NCI-H524 treated with DMSO at 0.1 percent for 48 hours (cell line): Measurements from ENCODE around the gene ZMYND15.

Experiments
- DNase-seq: peaks from one replicate; lab custom pipeline; 2025; lab: John Stamatoyannopoulos, UW

The ZMYND15 gene

GRCh38 chr17:4716081-4716480 lies 23.6 kb upstream of the ZMYND15 start:
- no peak for DNase-seq

GRCh38 chr17:4717791-4718190 lies 21.8 kb upstream of the ZMYND15 start:
- DNase-seq = no peak

GRCh38 chr17:4718276-4718675 lies 21.4 kb upstream of the ZMYND15 start:
- no peak for DNase-seq

DNA sequence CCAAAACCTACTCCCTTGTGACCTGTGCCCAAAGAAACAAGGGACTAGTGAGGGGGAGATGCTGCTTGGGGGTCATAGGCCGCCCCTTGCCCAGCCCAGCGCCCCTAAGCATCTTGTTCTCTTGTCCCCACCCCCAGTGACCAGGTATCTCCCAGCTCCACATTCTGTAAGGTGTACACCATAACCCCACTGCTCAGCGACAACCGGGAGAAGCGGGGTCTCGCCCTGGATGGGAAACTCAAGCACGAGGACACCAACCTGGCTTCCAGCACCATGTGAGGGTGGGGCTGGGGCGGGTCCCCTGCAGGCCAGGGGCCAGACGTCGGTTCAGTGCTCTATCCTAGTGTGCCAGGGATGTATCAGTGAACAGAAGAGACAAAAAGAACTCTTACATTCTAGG lies 20.5 kb upstream of the ZMYND15 start:
- no peak for DNase-seq

- DNase-seq = no peak
Observed at GRCh38 chr17:4719684-4720221, 19.9 kb upstream of the ZMYND15 start.

DNA sequence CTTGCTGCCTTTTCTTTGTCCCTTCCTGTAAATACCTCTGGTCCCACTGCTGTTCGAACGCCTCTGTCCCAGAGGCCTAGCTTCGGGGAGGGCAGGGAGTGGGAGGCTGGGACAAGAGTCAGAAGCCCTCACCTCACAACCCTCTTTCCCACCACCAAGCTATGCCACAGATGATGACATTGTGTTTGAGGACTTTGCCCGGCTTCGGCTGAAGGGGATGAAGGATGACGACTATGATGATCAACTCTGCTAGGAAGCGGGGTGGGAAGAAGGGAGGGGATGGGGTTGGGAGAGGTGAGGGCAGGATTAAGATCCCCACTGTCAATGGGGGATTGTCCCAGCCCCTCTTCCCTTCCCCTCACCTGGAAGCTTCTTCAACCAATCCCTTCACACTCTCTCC lies 18.8 kb upstream of the ZMYND15 start:
- no peak for DNase-seq

DNA sequence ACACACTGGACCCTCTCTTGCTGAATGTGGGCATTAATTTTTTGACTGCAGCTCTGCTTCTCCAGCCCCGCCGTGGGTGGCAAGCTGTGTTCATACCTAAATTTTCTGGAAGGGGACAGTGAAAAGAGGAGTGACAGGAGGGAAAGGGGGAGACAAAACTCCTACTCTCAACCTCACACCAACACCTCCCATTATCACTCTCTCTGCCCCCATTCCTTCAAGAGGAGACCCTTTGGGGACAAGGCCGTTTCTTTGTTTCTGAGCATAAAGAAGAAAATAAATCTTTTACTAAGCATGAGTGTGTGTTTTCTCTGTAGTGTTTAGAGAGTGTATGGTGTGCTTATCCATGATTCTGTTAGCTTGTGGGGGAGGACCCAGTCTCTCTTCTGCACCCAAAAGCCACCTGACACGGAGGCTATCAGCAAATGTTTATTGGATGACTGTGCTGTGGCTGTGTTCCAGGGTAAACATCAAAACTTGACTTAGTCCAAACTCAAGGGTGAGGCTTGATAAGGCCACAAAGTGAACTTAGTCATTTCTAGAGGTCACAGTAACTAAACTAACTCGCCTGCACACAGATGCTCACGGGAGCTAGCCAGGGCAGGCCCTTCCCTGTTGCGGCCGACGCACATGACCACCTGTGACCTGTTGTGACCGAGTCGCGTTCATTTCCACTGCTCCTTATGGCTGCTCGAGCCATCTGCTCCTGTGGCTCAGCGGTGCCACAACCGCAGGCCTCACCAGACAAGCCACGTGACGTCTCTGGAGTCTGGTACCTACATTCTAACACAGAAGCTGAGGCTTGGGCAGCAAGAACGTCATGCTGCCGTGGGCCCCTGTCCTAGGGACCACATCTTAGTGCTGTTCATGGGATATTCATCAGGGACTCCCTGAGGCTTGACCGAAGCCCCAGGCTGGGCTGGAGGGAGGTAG lies 18.2 kb upstream of the ZMYND15 start:
- no peak for DNase-seq

GRCh38 chr17:4722678-4723240 lies 16.9 kb upstream of the ZMYND15 start:
- no peak for DNase-seq

- DNase-seq = no peak
Observed at GRCh38 chr17:4724650-4725049, 15.0 kb upstream of the ZMYND15 start.

DNA sequence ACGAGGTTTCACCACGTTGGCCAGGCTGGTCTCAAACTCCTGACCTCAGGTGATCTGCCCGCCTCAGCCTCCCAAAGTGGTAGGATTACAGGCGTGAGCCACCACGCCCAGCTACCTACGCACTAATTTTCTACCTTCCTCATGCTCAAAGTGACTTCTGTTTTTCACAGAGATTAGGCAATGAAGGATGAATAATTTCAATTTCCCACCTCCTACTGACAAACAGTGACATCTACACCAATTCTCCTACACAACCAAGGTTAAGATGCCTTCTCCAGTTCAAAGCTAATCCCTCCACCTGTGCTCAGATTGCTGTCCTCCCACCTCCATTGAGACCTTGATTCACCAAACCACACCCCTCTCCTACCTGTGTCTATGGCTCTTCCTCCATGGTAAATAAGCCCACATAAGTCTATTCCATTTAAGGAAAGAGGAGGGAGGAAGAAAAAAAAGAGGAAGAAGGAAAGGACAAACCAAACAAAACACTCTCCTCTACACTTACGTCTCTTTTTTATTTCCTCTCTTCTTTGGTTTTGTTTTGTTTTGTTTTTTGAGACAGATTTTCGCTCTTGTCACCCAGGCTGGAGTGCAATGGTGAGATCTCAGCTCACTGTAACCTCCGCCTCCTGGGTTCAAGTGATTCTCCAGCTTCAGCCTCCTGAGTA lies 13.9 kb upstream of the ZMYND15 start:
- DNase-seq = no peak

DNA sequence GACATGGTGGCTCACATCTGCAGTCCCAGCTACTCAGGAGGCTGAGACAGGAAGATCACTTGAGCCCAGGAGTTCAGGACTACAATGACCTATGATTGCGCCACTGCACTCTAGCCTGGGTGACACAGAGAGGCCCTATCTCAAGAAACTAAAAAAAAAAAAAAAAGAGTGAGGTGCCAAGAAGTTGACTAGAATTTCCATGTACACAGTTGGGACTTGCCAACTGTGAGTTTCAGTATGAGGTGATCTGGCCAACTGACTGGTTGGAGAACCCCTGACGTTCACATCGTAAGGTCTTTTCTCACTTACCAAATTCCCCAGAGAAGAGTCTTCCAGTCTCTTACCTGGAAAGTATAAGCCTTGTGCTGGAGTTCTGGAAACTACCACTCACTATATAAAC lies 11.5 kb upstream of the ZMYND15 start:
- no peak for DNase-seq

DNA sequence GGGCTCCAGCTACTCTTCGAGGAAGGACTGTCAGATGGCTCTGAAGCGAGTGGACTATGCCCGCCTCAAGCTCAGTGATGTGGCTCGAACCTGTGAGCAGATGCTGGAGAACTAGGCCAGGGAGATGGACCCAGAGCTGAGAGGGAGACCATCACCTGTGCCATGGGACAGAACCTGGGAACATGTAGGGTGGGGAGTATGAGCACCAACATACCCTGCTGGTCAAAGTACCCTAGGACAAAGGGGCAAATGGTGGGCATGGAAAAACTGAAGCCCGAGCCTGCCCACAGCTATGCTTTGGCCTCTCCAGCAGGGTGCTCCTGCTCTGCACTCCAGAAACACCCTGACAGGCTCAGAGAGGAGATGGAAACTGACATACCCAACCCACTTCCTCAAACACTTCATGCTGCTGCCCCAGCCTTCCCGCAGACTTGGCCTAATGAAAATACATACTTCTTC lies 6.5 kb upstream of the ZMYND15 start:
- DNase-seq = no peak

DNA sequence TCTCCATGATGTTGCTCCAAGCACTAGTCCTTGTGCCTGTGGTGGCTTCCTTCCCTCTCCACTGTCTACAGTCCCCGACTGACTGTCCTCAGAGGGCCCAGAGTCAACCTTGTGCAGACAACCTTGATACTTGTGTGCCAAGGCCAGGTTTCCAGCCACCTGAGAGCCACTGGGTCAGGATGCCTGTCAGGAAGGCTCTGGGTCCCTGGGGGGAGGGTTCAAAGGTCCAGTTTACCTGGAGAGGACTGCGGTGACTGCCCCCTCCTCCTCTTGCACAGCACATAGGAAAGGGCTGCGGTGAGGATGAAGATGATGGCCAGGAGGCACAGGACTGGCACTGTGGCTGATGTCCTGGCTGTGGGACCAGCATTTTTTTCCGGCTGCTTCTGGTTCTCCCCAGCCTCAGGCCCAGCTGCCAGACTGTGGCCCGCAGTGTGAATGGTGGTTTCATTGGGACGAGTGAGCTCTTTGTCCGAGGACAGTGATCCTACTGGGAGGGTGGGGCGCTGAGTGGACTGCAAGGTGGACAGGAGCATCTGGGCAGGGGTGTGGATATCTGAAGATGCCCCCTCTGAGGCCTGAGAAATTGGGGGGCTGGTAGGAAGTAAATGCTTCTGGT lies 4.7 kb upstream of the ZMYND15 start:
- no peak for DNase-seq

GRCh38 chr17:4735876-4736651 lies 3.6 kb upstream of the ZMYND15 start:
- no peak for DNase-seq

DNA sequence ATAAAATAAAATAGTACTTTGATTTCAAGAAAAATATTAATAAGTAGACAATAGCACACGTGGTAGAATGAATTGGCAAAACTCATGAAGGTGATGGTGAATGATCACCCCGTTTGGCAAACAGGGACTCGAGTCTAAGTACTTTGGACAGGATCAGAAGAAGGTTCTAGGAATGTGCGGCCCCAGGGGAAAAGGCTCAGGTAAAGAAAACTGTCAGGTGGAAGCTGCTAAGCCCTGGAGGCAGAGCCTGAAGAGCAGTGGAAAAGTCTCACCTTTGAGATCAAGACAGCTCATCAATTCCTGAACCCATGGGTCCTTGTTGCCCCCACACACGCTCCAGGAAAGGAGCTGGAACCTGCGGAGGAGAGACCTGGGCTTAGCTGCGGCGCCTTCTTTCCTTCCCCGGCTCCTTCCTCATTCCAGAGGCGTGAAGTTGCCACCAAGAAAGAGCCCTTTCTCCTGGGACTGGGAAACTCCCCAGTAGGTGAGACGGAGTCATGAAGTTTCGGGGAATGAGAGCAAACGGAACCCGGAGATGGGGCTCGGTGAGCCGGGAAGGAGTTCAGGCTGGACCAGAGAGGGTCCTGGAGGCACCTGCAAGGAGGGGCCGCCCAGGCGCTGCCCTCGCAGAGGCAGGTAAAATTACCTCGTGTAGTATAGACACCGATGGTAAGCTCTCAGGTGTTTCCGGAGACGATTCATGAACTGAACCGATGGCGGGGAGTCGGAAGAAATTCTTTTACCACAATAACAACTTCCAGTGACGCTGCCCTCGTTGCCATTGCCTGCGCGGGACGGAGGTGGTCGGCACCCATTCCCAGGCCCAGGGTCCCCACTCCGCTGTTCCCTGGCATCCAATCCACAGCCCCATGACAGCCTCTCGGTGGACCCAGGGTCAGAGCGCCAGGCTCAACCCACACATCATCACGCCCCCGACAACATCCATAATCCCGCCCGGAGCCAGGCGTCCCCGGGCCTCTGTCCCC lies 1.2 kb upstream of the ZMYND15 start:
- DNase-seq = no peak

DNA sequence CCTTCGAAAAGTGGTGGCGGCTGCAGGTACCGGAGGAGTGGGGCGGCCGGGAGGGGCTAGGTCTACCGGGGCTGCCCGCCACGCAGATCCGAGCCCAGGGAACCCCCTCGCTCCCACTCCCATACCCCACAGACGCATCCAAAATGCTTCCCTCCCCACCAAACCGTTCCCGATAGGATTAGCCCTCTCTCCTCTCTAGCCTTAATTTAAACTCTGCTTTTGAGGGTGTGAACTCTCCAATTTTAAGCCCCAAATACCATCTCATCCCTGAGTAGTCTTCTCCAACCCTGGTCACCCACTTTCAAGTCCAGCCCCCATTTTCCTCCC lies 355 bp downstream of the ZMYND15 start:
- DNase-seq = no peak

- DNase-seq = no peak
Observed at GRCh38 chr17:4740584-4740983, 951 bp downstream of the ZMYND15 start.

- no peak for DNase-seq
Observed at GRCh38 chr17:4741544-4741943, 1.9 kb downstream of the ZMYND15 start.

DNA sequence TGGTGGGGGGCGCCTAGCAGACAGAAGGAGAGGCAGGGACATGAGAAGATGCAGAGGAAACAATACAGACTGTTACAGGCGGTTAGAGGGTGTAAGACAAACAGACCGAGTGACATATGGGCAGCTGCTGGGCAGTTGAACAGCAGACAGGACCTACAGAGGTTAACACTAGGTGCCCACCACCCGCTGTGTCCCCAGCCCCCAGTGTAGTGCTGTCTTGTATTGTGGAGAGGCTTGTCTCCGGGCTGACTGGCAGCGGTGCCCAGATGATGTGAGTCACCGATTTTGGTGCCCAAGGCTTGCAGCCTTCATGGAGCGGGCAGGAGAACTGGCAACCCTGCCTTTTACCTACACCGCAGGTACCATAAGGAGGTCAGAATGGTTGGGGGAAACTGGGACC lies 2.5 kb downstream of the ZMYND15 start:
- DNase-seq = no peak

DNA sequence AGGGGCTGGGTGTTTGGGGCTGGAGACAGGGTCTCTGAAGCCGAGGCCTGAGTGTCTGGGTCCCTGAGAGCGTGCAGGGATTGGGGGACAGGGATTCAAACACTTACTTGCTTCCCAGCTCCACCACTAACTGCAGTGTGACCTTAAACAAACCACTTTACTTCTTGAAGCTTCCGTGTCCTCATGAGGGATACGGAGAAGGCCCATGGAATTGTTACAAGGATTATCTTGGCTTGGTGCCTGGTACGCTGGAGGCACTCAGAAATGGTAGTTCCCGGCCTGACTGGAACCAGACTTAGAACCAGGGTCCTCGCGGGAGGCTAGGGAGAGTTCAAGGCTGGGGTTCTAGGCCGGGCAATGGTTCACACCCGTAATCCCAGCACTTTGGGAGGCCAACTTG lies 3.0 kb downstream of the ZMYND15 start:
- DNase-seq = no peak
